COR-L47 (cell line): Measurements from ENCODE around the gene TBC1D8.
"Not testable (repeated sequence)": the region's sequence is repeated elsewhere in the genome, so short reads cannot be mapped to it uniquely, and the experiment has no call there.

Source experiments
- DNase-seq: peaks from one replicate; lab custom pipeline; 2025; lab: John Stamatoyannopoulos, UW

Gene TBC1D8

GRCh38 chr2:101064125-101064502, 87.1 kb downstream of the TBC1D8 start:
- no peak for DNase-seq

- no peak for DNase-seq
These were observed 87.6 kb downstream of the TBC1D8 start for GRCh38 chr2:101063352-101064124.

GRCh38 chr2:101058386-101058785, 92.8 kb downstream of the TBC1D8 start:
- no peak for DNase-seq

- no peak for DNase-seq
These were observed 93.9 kb downstream of the TBC1D8 start for GRCh38 chr2:101057051-101057933.

- DNase-seq, result no peak
These were observed 98.1 kb downstream of the TBC1D8 start for GRCh38 chr2:101053117-101053516.

GRCh38 chr2:101052147-101052546, 99.0 kb downstream of the TBC1D8 start:
- DNase-seq, result no peak

- DNase-seq, result not testable (repeated sequence)
These were observed 100.3 kb downstream of the TBC1D8 start for GRCh38 chr2:101050886-101051285.

GRCh38 chr2:101048756-101049155, 102.4 kb downstream of the TBC1D8 start:
- DNase-seq, result no peak

GRCh38 chr2:101047774-101048173, 103.4 kb downstream of the TBC1D8 start:
- DNase-seq, result no peak

GRCh38 chr2:101047075-101047766, 104.0 kb downstream of the TBC1D8 start:
- DNase-seq, result no peak

- no peak for DNase-seq
These were observed 105.9 kb downstream of the TBC1D8 start for GRCh38 chr2:101045330-101045729.

- no peak for DNase-seq
These were observed 109.8 kb downstream of the TBC1D8 start for GRCh38 chr2:101041413-101041812.

- no peak for DNase-seq
These were observed 110.4 kb downstream of the TBC1D8 start for GRCh38 chr2:101040761-101041160.

GRCh38 chr2:101040072-101040471, 111.1 kb downstream of the TBC1D8 start:
- DNase-seq, result no peak

GRCh38 chr2:101038455-101039255, 112.5 kb downstream of the TBC1D8 start:
- peak; percentile 7 for DNase-seq

- no peak for DNase-seq
These were observed 113.9 kb downstream of the TBC1D8 start for GRCh38 chr2:101037161-101037755.

- peak; percentile 28 for DNase-seq
These were observed 114.6 kb downstream of the TBC1D8 start for GRCh38 chr2:101036562-101036961.

- no peak for DNase-seq
These were observed 119.0 kb downstream of the TBC1D8 start for GRCh38 chr2:101032084-101032776.

- no peak for DNase-seq
These were observed 120.2 kb downstream of the TBC1D8 start for GRCh38 chr2:101030866-101031554.

GRCh38 chr2:101027852-101028251, 123.3 kb downstream of the TBC1D8 start:
- no peak for DNase-seq
